ENCODE results near the gene ELFN1.

DNA sequence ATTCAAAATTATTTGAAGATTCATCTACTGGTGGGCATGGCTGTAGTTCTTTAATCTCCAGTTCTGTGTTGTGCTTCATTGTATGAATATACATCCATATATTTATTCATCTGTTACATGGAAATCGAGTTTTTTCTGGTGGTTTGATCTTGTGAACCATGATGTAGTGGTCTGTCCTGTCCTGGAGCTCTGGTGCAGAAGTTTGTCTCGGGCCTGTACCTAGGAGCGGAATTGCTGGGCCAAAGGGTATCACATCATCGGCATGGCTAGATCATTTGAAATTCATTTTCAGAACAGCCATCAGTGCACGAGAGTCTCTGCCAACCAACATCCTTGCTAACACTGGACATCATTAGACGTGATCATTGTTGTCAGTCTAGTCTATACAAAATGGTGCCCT lies 107.0 kb downstream of the ELFN1 start:
- TF ChIP-seq CTCF (IDR thresholded peaks at IDR 0.05), result no peak
- no peak for TF ChIP-seq POLR2A (IDR thresholded peaks at IDR 0.05)

Data from body of pancreas (tissue), 4 donors.